SK-N-SH (cell line): ENCODE results near the gene EBP. TPM values are rescaled to one million over a fixed set of nuclear protein-coding genes. Genes with fewer than 3 reads are reported as not detected.

Source experiments
- CTCF ChIA-PET: fragments of 300-600, 350-600 bp; formaldehyde crosslinking; extraction: SDS; loops from one replicate; lab custom pipeline; 2021; lab: Yijun Ruan, JAX
- POLR2A ChIA-PET: fragments of 350-600 bp; sonication (Branson Sonifier 250); formaldehyde crosslinking; extraction: SDS; loops from one replicate; lab custom pipeline; 2020; ENCODE audit warnings: antibody characterized with exemption, inconsistent platforms; lab: Yijun Ruan, JAX
- DNase-seq: peaks from one replicate; pipeline ENCODE4 v3.0.0; 2012
- H2AFZ ChIP-seq: fragments of 200-600 bp; sonication (generic); 2 replicates; pipeline ENCODE4 v1.8.1; 2016; ENCODE audit warnings: antibody characterized with exemption, mild to moderate bottlenecking, low read depth
- H3F3A ChIP-seq: fragments of 200-600 bp; sonication (generic); replicated peaks from 2 replicates; pipeline ENCODE3; 2016; ENCODE audit warnings: antibody characterized with exemption, mild to moderate bottlenecking; ENCODE audit not compliant: insufficient read depth
- H3K27ac ChIP-seq, 2 experiments: fragments of 200-500 bp in 1 of 2; fragments of 200-600 bp in 1 of 2; sonication (Bioruptor generic) in 1 of 2; sonication (generic), shearing (Covaris generic) in 1 of 2; 2 replicates each; pipeline versions ENCODE4 v1.5.1 to v1.6.1; 2014 to 2016; ENCODE audit warnings: low read depth in 2 of 2, inconsistent platforms in 1 of 2, low read length in 1 of 2, mild to moderate bottlenecking in 1 of 2, mixed read lengths in 1 of 2
- H3K27me3 ChIP-seq: fragments of 200-600 bp; sonication (generic), shearing (Covaris generic); 2 replicates; pipeline ENCODE4 v1.6.1; 2016; ENCODE audit warnings: mixed run types; ENCODE audit not compliant: insufficient read depth
- H3K36me3 ChIP-seq, 2 experiments: fragments of 200-500 bp in 1 of 2; fragments of 200-600 bp in 1 of 2; sonication (Bioruptor generic) in 1 of 2; sonication (generic) in 1 of 2; replicated peaks in 1 of 2; 2 replicates each; pipeline versions ENCODE3 to v1.5.1; 2014 to 2016; ENCODE audit warnings: low read length in 1 of 2, mild to moderate bottlenecking in 1 of 2; ENCODE audit not compliant: insufficient read depth in 2 of 2, control insufficient read depth in 1 of 2
- H3K4me1 ChIP-seq, 2 experiments: fragments of 200-500 bp in 1 of 2; fragments of 200-600 bp in 1 of 2; sonication (Bioruptor generic) in 1 of 2; sonication (generic), shearing (Covaris generic) in 1 of 2; 2 replicates each; pipeline versions ENCODE4 v1.5.1 to v1.6.1; 2014 to 2016; ENCODE audit warnings: low read depth in 1 of 2, low read length in 1 of 2, mixed run types in 1 of 2; ENCODE audit not compliant: insufficient read depth in 2 of 2, control insufficient read depth in 1 of 2
- H3K4me2 ChIP-seq: fragments of 200-600 bp; sonication (generic), shearing (Covaris generic); 2 replicates; pipeline ENCODE4 v1.6.1; 2017; ENCODE audit warnings: mixed run types
- H3K4me3 ChIP-seq, 2 experiments: fragments of 200-500 bp in 1 of 2; fragments of 200-600 bp in 1 of 2; sonication (Bioruptor generic) in 1 of 2; sonication (generic), shearing (Covaris generic) in 1 of 2; 2 replicates each; pipeline versions ENCODE4 v1.5.1 to v1.8.1; 2014 to 2016; ENCODE audit warnings: low read depth in 2 of 2, inconsistent platforms in 1 of 2, low read length in 1 of 2, mild to moderate bottlenecking in 1 of 2, mixed read lengths in 1 of 2, moderate library complexity in 1 of 2
- H3K79me2 ChIP-seq: fragments of 200-600 bp; sonication (generic); 2 replicates; pipeline ENCODE4 v1.8.1; 2017; ENCODE audit warnings: mild to moderate bottlenecking; ENCODE audit not compliant: insufficient read depth
- H3K9ac ChIP-seq: fragments of 200-600 bp; sonication (generic); 2 replicates; pipeline ENCODE4 v1.6.1; 2017; ENCODE audit warnings: mixed run types
- H3K9me2 ChIP-seq: fragments of 200-600 bp; sonication (generic); 2 replicates; pipeline ENCODE4 v1.6.1; 2017; ENCODE audit warnings: mixed run types
- H3K9me3 ChIP-seq: fragments of 200-600 bp; sonication (generic); 2 replicates; pipeline ENCODE4 v1.6.1; 2017; ENCODE audit warnings: mixed run types, mild to moderate bottlenecking, moderate library complexity
- H4K20me1 ChIP-seq: fragments of 200-600 bp; sonication (generic); 2 replicates; pipeline ENCODE4 v1.6.1; 2017; ENCODE audit warnings: mild to moderate bottlenecking, mixed run types; ENCODE audit not compliant: insufficient read depth
- CTCF ChIP-seq: fragments of 200-600 bp; sonication (generic); IDR thresholded peaks from 2 replicates; pipeline ENCODE4 v1.6.1; 2017; ENCODE audit warnings: antibody characterized with exemption, mild to moderate bottlenecking, moderate library complexity
- EZH2phosphoT487 ChIP-seq: fragments of 200-600 bp; sonication (generic); IDR thresholded peaks from 2 replicates; pipeline ENCODE4 v1.6.1; 2017; ENCODE audit warnings: low read depth, mixed run types, mild to moderate bottlenecking, antibody characterized with exemption, moderate library complexity, borderline replicate concordance
- FOSL2 ChIP-seq: IDR thresholded peaks from 2 replicates; pipeline ENCODE4 v1.4.0; 2012; ENCODE audit warnings: low read depth, mild to moderate bottlenecking, moderate library complexity, borderline replicate concordance
- GATA2 ChIP-seq: sonication (generic); formaldehyde crosslinking; IDR thresholded peaks from 2 replicates; pipeline ENCODE4 v1.5.0; 2020; ENCODE audit warnings: mild to moderate bottlenecking, missing genetic modification reagents
- JUND ChIP-seq: IDR thresholded peaks from 2 replicates; pipeline ENCODE4 v1.4.0; 2012
- NRF1 ChIP-seq: IDR thresholded peaks from 2 replicates; pipeline ENCODE4 v1.6.1; 2012; ENCODE audit warnings: low read depth, mild to moderate bottlenecking, low read length
- RAD21 ChIP-seq: IDR thresholded peaks from 2 replicates; pipeline ENCODE4 v1.6.1; 2012; ENCODE audit warnings: mild to moderate bottlenecking, low read length
- TCF12 ChIP-seq: IDR thresholded peaks from 2 replicates; pipeline ENCODE4 v1.4.0; 2012
- TEAD4 ChIP-seq: IDR thresholded peaks from 2 replicates; pipeline ENCODE4 v1.4.0; 2012; ENCODE audit warnings: mild to moderate bottlenecking, borderline replicate concordance; ENCODE audit not compliant: insufficient read depth
- USF2 ChIP-seq: fragments of 150-350 bp; IDR thresholded peaks from 2 replicates; pipeline ENCODE4 v1.6.1; 2017; ENCODE audit warnings: antibody characterized with exemption, low read length, low read depth, borderline replicate concordance
- YY1 ChIP-seq: IDR thresholded peaks from 2 replicates; pipeline ENCODE4 v1.4.0; 2012; ENCODE audit warnings: low read depth, mild to moderate bottlenecking
- WGBS: methylation state at CpG from one replicate; pipeline ENCODE4 v1.1.6; 2017; ENCODE audit warnings: low lambda C conversion rate; 5-methylcytosine and 5-hydroxymethylcytosine counted together
- polyA plus RNA-seq, 3 experiments: library from polyadenylated mRNA; depleted of rRNA; stranded (reverse); fragments of >200 nt; gene quantifications; 2 replicates each; pipeline ENCODE4 v1.2.3, GENCODE V29; 2012

Gene EBP
- polyA plus RNA-seq, 1 of the 3 experiments (the other 2 are of a cell fraction) = 30.2 TPM

- peak overlapping the region in 1 of 2 experiments; percentile 51; a peak in 2 of 4 replicates for H3K27ac ChIP-seq
- no peak overlapping the region for H3K4me3 ChIP-seq
- H3K4me1 ChIP-seq = no peaks in the 10 kb centered on the region
- H3K27me3 ChIP-seq = no peaks in the 10 kb centered on the region
- no peaks in the 10 kb centered on the region for H3K36me3 ChIP-seq
- H2AFZ ChIP-seq = no peak overlapping the region
- CTCF ChIA-PET = no interaction called here
- H3K4me2 ChIP-seq = no peak overlapping the region
- TF ChIP-seq RAD21 = no peak
- TF ChIP-seq TEAD4 = no peak
- no peak for TF ChIP-seq YY1
- no peak for TF ChIP-seq NRF1
- DNase-seq = no peak
- H3K79me2 ChIP-seq = no peaks in the 10 kb centered on the region
- no peaks in the 10 kb centered on the region for H3K9me2 ChIP-seq
- H3K9ac ChIP-seq = no peak overlapping the region
- H3F3A ChIP-seq = no peaks in the 10 kb centered on the region
- no peaks in the 10 kb centered on the region for H4K20me1 ChIP-seq
- 78% methylated on average over 7 of the region's 9 CpGs for WGBS
- POLR2A ChIA-PET = no interaction called here
- no peaks in the 10 kb centered on the region for H3K9me3 ChIP-seq
Observed at GRCh38 chrX:48491809-48492208, 29.8 kb upstream of the EBP start.

- ChIA-PET POLR2A (no interaction called here), CTCF (no interaction called here)
- Histone ChIP-seq H3K36me3 (no peaks in the 10 kb centered on the region), H3K9me2 (no peaks in the 10 kb centered on the region), H3F3A (no peaks in the 10 kb centered on the region), H2AFZ (no peak overlapping the region), H4K20me1 (no peaks in the 10 kb centered on the region), H3K27ac (peak overlapping the region in 1 of 2 experiments; percentile 51; a peak in 2 of 4 replicates), H3K9me3 (no peaks in the 10 kb centered on the region), H3K4me3 (no peak overlapping the region), H3K9ac (no peak overlapping the region), H3K27me3 (no peaks in the 10 kb centered on the region), H3K4me1 (no peaks in the 10 kb centered on the region), H3K4me2 (no peak overlapping the region), H3K79me2 (no peaks in the 10 kb centered on the region)
- DNase-seq = no peak
- TF ChIP-seq JUND = 0 out of 2 replicates have a peak, but pooled peaks have one; percentile 38
- TF ChIP-seq USF2 = no peak
- 0 out of 2 replicates have a peak, but pooled peaks have one; percentile 40 for TF ChIP-seq TCF12
- TF ChIP-seq EZH2phosphoT487 = no peak
- TF ChIP-seq FOSL2 = peak; percentile 70
- TF ChIP-seq GATA2 (CRISPR knock-in tag) = no peak
- no peak for TF ChIP-seq CTCF
- 29% methylated on average over 6 of the region's 7 CpGs for WGBS
Observed at GRCh38 chrX:48492293-48492910, 29.2 kb upstream of the EBP start.
